MCF 10A (cell line): ENCODE data around the gene PALLD. TPM values are rescaled to one million over a fixed set of nuclear protein-coding genes. Genes with fewer than 3 reads are reported as not detected.
"Not testable (repeated sequence)": the region's sequence is repeated elsewhere in the genome, so short reads cannot be mapped to it uniquely, and the experiment has no call there.

Source experiments
- BruUV-seq: library from RNA; stranded (reverse); fragments of 400-500 nt; replicated peaks from 2 replicates; lab custom pipeline; 2021; lab: Mats Ljungman, UMichigan
- CTCF ChIA-PET: fragments of 300-600 bp; sonication (Branson Sonifier 250); formaldehyde crosslinking; extraction: SDS; loops from one replicate; lab custom pipeline; 2021; ENCODE audit warnings: antibody characterized with exemption, inconsistent platforms; lab: Yijun Ruan, JAX
- POLR2A ChIA-PET: fragments of 300-600, 350-650 bp; sonication (Branson Sonifier 250); formaldehyde crosslinking; extraction: SDS; loops from one replicate; lab custom pipeline; 2020; ENCODE audit warnings: antibody characterized with exemption, inconsistent platforms; lab: Yijun Ruan, JAX
- DNase-seq: peaks from one replicate; pipeline ENCODE4 v3.0.0-alpha.2; 2018; ENCODE audit not compliant: unreplicated experiment
- H3K27ac Mint-ChIP-seq: one replicate; pipeline ENCODE4 v1.8.0; 2022; ENCODE audit warnings: mild to moderate bottlenecking, low read depth, mixed read lengths; ENCODE audit not compliant: unreplicated experiment
- H3K27me3 Mint-ChIP-seq: one replicate; pipeline ENCODE4 v1.8.0; 2022; ENCODE audit warnings: mixed read lengths; ENCODE audit not compliant: insufficient read depth, unreplicated experiment
- H3K36me3 Mint-ChIP-seq: one replicate; pipeline ENCODE4 v1.8.0; 2022; ENCODE audit warnings: mild to moderate bottlenecking, moderate library complexity, mixed read lengths; ENCODE audit not compliant: insufficient read depth, unreplicated experiment
- H3K4me1 Mint-ChIP-seq: one replicate; pipeline ENCODE4 v1.8.0; 2022; ENCODE audit warnings: mixed read lengths; ENCODE audit not compliant: insufficient read depth, unreplicated experiment
- H3K4me3 Mint-ChIP-seq: one replicate; pipeline ENCODE4 v1.8.0; 2022; ENCODE audit warnings: mild to moderate bottlenecking, moderate library complexity, mixed read lengths; ENCODE audit not compliant: unreplicated experiment
- H3K9me3 Mint-ChIP-seq: one replicate; pipeline ENCODE4 v1.8.0; 2022; ENCODE audit warnings: mixed read lengths; ENCODE audit not compliant: unreplicated experiment
- intact Hi-C: fragments of 100-400 bp; cut with micrococcal nuclease; formaldehyde crosslinking; loops from 2 replicates; pipeline ENCODE4 v1.14.1; 2022
- total RNA-seq: library from RNA; stranded (reverse); gene quantifications from 2 replicates; pipeline ENCODE4 v1.2.3, GENCODE V29; 2022
- TF ChIP-seq, protein P1 (sequence below): fragments of 200-600 bp; IDR thresholded peaks from one replicate; pipeline ENCODE4 v1.8.0; 2022; ENCODE audit warnings: antibody characterized with exemption, mild to moderate bottlenecking; ENCODE audit not compliant: unreplicated experiment

PALLD gene
- total RNA-seq, 1 experiment from 2014 or later = 191 TPM

GRCh38 chr4:168942985-168943384 lies 446.1 kb downstream of the PALLD start:
- BruUV-seq = no TSS peak
- DNase-seq = no peak
- H3K36me3 Mint-ChIP-seq = no peaks in the 10 kb centered on the region
- no peak overlapping the region for H3K4me3 Mint-ChIP-seq
- peaks cover 15% of the 10 kb centered on the region for H3K9me3 Mint-ChIP-seq
- TF ChIP-seq, protein P1, sequence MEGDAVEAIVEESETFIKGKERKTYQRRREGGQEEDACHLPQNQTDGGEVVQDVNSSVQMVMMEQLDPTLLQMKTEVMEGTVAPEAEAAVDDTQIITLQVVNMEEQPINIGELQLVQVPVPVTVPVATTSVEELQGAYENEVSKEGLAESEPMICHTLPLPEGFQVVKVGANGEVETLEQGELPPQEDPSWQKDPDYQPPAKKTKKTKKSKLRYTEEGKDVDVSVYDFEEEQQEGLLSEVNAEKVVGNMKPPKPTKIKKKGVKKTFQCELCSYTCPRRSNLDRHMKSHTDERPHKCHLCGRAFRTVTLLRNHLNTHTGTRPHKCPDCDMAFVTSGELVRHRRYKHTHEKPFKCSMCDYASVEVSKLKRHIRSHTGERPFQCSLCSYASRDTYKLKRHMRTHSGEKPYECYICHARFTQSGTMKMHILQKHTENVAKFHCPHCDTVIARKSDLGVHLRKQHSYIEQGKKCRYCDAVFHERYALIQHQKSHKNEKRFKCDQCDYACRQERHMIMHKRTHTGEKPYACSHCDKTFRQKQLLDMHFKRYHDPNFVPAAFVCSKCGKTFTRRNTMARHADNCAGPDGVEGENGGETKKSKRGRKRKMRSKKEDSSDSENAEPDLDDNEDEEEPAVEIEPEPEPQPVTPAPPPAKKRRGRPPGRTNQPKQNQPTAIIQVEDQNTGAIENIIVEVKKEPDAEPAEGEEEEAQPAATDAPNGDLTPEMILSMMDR = peak; percentile 59
- H3K27ac Mint-ChIP-seq = no peak overlapping the region
- intact Hi-C loops = no loop called here
- POLR2A ChIA-PET = no interaction called here
- H3K4me1 Mint-ChIP-seq = no peaks in the 10 kb centered on the region
- H3K27me3 Mint-ChIP-seq = no peaks in the 10 kb centered on the region
- CTCF ChIA-PET = interaction anchor here (0.5 to 1.2 kb wide), 6 partner anchors 10 to 551 kb away, joined by 3 to 8 read pairs (median 3); no protein-coding TSS in a partner anchor

- POLR2A ChIA-PET = no interaction called here
- TF ChIP-seq, protein P1 = no peak
- Mint-ChIP-seq H3K4me1 (no peaks in the 10 kb centered on the region), H3K4me3 (no peak overlapping the region), H3K27me3 (no peaks in the 10 kb centered on the region), H3K27ac (no peak overlapping the region), H3K9me3 (peaks cover 15% of the 10 kb centered on the region), H3K36me3 (no peaks in the 10 kb centered on the region)
- intact Hi-C loops = no loop called here
- no TSS peak for BruUV-seq
- CTCF ChIA-PET = interaction anchor here (0.8 kb wide), 1 partner anchor 81 kb away, joined by 3 read pairs; no protein-coding TSS in a partner anchor
- DNase-seq = no peak
These were observed 448.4 kb downstream of the PALLD start for GRCh38 chr4:168945291-168945690.

- POLR2A ChIA-PET, H3K27ac Mint-ChIP-seq, H3K36me3 Mint-ChIP-seq, intact Hi-C loops, BruUV-seq, H3K4me3 Mint-ChIP-seq, H3K27me3 Mint-ChIP-seq, H3K4me1 Mint-ChIP-seq, DNase-seq: not testable (repeated sequence)
- CTCF ChIA-PET = interaction anchor here (0.6 to 1.6 kb wide), 3 partner anchors 9 to 487 kb away, joined by 3 to 4 read pairs (median 3); no protein-coding TSS in a partner anchor
- H3K9me3 Mint-ChIP-seq = peaks cover 16% of the 10 kb centered on the region
These were observed 456.0 kb downstream of the PALLD start for GRCh38 chr4:168952821-168953246.

- Mint-ChIP-seq H3K4me1 (no peaks in the 10 kb centered on the region), H3K9me3 (no peaks in the 10 kb centered on the region), H3K4me3 (no peak overlapping the region), H3K27ac (no peak overlapping the region), H3K36me3 (peaks cover 6% of the 10 kb centered on the region), H3K27me3 (no peaks in the 10 kb centered on the region)
- intact Hi-C loops = no loop called here
- no peak for DNase-seq
- no TSS peak for BruUV-seq
- POLR2A ChIA-PET = no interaction called here
- TF ChIP-seq, protein P1 = no peak
- CTCF ChIA-PET = interaction anchor here (0.6 to 1.0 kb wide), 2 partner anchors 33 to 36 kb away, joined by 4 to 6 read pairs; no protein-coding TSS in a partner anchor
These were observed 458.8 kb downstream of the PALLD start for GRCh38 chr4:168955674-168956073.
